Effector memory CD8-positive, alpha-beta T cell (primary cell): ENCODE data around the gene TRAF1.

Experiments used
- ATAC-seq: fragments of 150-1000 bp; cut with Tn5 transposase; replicated peaks from 2 replicates; pipeline ENCODE4 v1.10.0; 2021; ENCODE audit warnings: mild to moderate bottlenecking, moderate library complexity
- DNase-seq, 3 experiments: peaks; one replicate each; pipeline ENCODE4 v3.0.0; 2021
- H3K27ac Mint-ChIP-seq, 2 donors: one replicate each; pipeline ENCODE4 v1.8.0; 2022; ENCODE audit warnings: mild to moderate bottlenecking in 2 of 2, mixed read lengths in 2 of 2, moderate library complexity in 2 of 2
- H3K27me3 Mint-ChIP-seq, 2 donors: one replicate each; pipeline ENCODE4 v1.8.0; 2022; ENCODE audit warnings: mixed read lengths in 2 of 2
- H3K36me3 Mint-ChIP-seq: one replicate; pipeline ENCODE4 v1.8.0; 2022; ENCODE audit warnings: mild to moderate bottlenecking, moderate library complexity, mixed read lengths; ENCODE audit not compliant: insufficient read depth
- H3K4me1 Mint-ChIP-seq, 2 donors: one replicate each; pipeline ENCODE4 v1.8.0; 2022; ENCODE audit warnings: low read depth in 2 of 2, mixed read lengths in 2 of 2
- H3K4me3 Mint-ChIP-seq, 2 donors: one replicate each; pipeline ENCODE4 v1.8.0; 2022; ENCODE audit warnings: mild to moderate bottlenecking in 2 of 2, mixed read lengths in 2 of 2, moderate library complexity in 2 of 2
- H3K9me3 Mint-ChIP-seq, 2 donors: one replicate each; pipeline ENCODE4 v1.8.0; 2022; ENCODE audit warnings: mixed read lengths in 2 of 2

The TRAF1 gene

DNA sequence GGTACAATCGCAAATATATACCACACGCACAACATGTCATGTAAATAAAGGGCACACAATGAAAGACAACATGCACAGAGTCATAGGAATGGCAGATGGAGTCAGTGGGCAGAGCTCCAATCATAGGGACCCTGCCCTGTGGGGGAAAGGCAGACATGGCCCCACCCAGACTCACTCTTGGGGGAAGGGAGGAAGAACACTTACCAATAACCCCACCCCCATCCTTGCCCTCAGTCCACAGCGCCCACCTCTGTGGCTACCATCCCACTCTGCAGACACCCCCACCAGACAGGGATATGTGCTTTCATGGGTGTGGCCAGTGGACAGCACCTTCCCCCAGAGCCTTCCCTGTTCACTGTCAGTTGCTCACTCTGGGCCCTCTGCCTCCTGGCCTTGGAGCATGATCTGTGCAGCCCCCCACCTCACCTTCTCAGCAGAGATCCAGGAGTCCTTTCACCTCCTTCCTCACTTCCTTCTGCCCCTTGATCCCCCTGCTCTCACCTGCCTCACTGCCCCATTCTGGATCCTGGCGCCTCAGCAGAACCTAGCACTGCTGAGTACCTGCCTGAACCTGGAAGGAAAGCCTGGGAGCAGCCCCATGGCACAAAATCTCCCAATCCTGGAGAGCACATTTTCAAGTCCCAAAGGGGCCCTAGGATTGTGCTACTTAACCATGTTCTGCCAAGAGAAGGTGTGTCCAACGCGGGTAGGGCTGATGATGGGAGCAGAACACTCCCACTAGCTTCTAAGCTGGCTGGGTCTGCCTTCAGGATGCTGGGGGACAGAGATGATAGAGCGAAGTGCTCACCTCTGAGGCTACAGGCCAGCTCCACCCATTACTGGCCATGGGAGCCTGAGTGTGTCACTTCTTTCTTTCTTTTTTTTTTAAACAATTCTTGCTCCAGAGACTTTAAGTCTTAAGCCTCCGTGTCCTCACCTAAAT, 48.1 kb downstream of the TRAF1 start:
- Mint-ChIP-seq H3K4me1 (peaks cover 45 to 52% of the 10 kb centered on the region in 2 donors), H3K36me3 (peaks cover 19% of the 10 kb centered on the region), H3K4me3 (peak overlapping the region; percentile 90 to 93), H3K9me3 (no peaks in the 10 kb centered on the region), H3K27me3 (no peaks in the 10 kb centered on the region), H3K27ac (peak overlapping the region; percentile 89 to 91)
- DNase-seq (no peak), ATAC-seq (no peak)

DNA sequence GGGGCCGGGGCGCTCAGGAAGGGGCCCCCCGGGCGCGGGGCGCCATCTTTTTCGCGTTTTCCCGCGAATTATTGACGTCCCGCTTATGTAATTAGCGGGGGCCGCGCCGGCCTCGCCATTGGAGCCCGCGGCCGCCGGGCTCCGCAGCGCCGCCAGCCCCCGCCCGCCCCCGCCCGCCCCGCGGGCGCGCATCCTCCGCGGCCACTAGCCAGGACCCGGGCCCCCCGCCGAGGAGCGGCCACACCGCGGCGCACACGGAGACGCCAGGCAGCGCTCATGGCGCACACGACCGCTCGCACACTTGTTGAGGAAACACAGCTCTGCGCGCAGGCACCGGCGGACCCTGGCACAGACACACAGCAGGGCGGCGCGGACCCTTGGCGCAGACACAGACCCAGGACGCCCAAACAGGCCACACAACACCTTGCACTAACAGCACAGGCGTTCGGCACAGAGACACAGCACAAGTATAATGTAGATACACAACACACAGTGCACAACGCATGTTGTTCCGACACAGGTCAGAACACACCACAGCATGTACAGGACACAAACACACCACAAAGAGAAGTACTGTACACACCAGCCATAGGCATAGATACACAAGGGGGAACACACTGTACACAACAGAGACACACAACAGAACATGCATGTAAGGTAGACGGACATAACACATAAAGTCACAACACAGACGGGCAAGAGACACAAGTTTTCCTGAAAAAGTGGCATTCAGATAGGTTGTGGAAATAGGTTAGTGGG, 49.1 kb downstream of the TRAF1 start:
- H3K27me3 Mint-ChIP-seq = no peaks in the 10 kb centered on the region
- peaks cover 42 to 57% of the 10 kb centered on the region in 2 donors for H3K4me1 Mint-ChIP-seq

GRCh38 chr9:120876842-120877240, 49.8 kb downstream of the TRAF1 start, which contains the start of gene PHF19:
Gene PHF19 (minus strand): TSS chr9:120877188. CDS start chr9:120874741, 2,447 bp downstream.
- peaks cover 29% of the 10 kb centered on the region for H3K36me3 Mint-ChIP-seq
- ATAC-seq (peak; percentile 13), DNase-seq (no peak)
- no peaks in the 10 kb centered on the region for H3K9me3 Mint-ChIP-seq
- peak within 1 kb of the TSS; percentile 91 to 93 for H3K27ac Mint-ChIP-seq
- peak within 1 kb of the TSS; percentile 90 to 93 for H3K4me3 Mint-ChIP-seq
- H3K27me3 Mint-ChIP-seq = no peaks in the 10 kb centered on the region
- peaks cover 39 to 53% of the 10 kb centered on the region in 2 donors for H3K4me1 Mint-ChIP-seq

More for the DNA sequence above, 49.1 kb downstream of the TRAF1 start:
- Mint-ChIP-seq H3K27ac (peak overlapping the region; percentile 89 to 91), H3K4me3 (peak overlapping the region; percentile 90 to 93), H3K36me3 (peaks cover 23% of the 10 kb centered on the region), H3K9me3 (no peaks in the 10 kb centered on the region)
- peak; percentile 59 for ATAC-seq
- peak; percentile 36 to 46 (median 44) for DNase-seq

DNA sequence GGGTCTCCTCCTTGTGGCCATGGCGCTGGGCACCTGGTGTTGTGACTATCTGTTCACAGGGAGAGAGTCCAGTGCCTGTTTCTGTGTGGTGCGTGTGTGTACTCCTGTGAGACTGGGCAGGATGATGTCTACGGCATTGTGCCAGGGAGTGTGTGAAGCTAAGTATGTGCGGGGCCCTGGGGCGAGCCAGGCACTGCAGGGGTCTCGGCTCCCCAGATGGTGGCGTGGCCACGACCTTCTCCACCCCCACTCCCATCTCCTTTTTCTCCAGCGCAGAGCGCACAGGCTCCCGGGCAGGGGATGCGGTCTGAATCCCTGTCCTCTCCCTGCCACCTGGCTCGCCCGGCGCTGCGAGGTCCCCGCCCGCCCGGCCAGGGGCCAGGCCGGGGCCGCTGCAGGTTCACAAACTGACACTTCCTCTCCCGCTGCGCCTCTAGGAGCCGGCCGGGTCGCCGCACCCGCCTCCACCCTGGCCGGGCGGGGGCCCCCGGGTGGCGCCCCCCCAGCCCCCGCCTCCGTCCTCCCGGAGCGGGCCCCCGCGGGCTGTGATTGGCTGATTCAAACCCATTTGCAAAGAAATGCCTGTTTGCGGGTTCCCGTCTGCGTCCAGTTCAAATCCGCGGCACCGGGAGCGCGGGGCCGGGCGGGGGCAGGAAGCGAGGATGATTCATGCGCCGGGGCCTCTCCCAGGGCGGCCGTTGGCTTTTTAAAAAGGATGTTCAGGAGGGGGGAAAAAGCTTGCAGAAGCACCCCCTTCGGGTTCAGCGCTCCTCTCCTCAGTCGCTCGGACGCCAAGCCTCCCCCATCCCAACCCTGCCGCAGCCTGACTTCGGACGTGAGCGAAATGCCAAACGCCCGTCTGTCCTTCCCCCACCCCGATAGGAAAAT, 50.4 kb downstream of the TRAF1 start:
- H3K4me3 Mint-ChIP-seq = peak overlapping the region; percentile 82 to 90
- ATAC-seq (peak; percentile 57), DNase-seq (peak; percentile 61 to 65 (median 63))
- H3K4me1 Mint-ChIP-seq = peaks cover 37 to 47% of the 10 kb centered on the region in 2 donors
- peak overlapping the region; percentile 86 to 93 for H3K27ac Mint-ChIP-seq
- H3K27me3 Mint-ChIP-seq = no peaks in the 10 kb centered on the region
- H3K9me3 Mint-ChIP-seq = no peaks in the 10 kb centered on the region
- peaks cover 36% of the 10 kb centered on the region for H3K36me3 Mint-ChIP-seq

DNA sequence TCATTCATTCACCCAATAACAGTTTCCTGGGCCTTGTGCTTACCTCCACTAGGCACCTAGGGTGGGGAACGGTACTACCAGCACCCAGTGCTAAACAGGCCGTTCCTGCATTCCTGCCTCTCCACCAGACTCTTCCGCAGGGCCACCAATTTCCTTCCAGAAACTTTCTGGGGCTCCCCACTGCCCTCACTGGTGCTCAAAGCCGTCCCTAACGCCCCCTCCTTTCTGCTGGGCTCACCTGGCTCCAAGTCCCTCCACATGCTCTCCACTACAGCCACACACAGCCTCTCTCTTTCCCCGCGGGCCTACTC, 51.0 kb downstream of the TRAF1 start:
- H3K4me1 Mint-ChIP-seq = peaks cover 37 to 43% of the 10 kb centered on the region in 2 donors
- H3K9me3 Mint-ChIP-seq = no peaks in the 10 kb centered on the region

GRCh38 chr9:120875195-120875565, 51.4 kb downstream of the TRAF1 start:
- Mint-ChIP-seq H3K27me3 (no peaks in the 10 kb centered on the region), H3K4me1 (peaks cover 37 to 43% of the 10 kb centered on the region in 2 donors), H3K4me3 (peak overlapping the region in 1 of 2 donors; percentile 90), H3K9me3 (no peaks in the 10 kb centered on the region), H3K36me3 (peaks cover 32% of the 10 kb centered on the region), H3K27ac (peak overlapping the region; percentile 86 to 93)
- ATAC-seq (no peak), DNase-seq (no peak)

More for the DNA sequence above, 51.0 kb downstream of the TRAF1 start:
- H3K27ac Mint-ChIP-seq = peak overlapping the region; percentile 86 to 93
- H3K36me3 Mint-ChIP-seq = peaks cover 34% of the 10 kb centered on the region
- DNase-seq (no peak), ATAC-seq (no peak)
- no peaks in the 10 kb centered on the region for H3K27me3 Mint-ChIP-seq
- H3K4me3 Mint-ChIP-seq = peak overlapping the region; percentile 82 to 90

DNA sequence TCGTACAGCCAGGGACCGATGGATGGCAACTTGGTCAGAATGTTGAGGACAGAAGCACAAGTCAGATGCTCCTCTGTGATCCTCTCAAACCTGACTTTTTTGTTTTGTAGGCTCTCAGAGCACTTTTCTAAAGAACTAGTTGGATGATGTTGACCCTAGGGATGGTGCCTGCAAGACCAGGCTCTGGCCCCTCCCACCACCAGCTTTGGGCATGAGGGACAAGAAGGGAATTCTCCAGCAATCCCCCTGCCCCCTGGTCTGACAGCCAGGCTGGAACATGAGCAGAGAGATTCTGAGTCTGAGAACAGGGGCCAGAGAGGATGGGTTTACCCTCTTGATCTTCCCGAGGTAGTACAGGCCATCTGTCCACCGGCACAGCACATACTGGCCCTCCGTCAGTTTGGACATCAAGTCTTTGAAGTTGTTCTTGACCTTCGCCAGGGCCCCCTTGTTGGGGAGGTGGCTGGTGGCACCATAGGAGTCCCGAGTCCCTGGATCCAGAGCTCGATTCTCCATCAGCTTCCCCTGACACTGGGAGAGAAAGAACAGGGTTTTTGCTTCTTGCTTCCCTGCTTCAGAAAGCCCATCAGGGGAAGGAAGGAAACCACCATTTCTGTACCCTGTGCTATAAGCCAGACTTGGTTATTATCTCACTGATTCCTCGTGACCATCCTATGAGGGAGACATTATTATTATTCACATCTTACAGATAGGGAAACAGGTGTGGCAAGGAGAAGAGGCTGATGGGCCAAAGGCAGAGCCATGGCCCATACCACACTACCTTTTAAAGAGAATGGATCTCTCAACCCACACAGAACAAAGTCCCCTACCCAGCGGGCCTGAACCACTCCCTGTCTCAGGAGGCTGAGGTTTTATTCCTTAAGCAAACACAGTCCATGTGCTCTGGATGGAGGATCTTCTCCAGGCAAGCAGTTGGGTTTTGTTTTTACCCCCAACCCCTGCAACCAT, 52.1 kb downstream of the TRAF1 start:
- Mint-ChIP-seq H3K36me3 (peaks cover 32% of the 10 kb centered on the region), H3K27me3 (no peaks in the 10 kb centered on the region), H3K27ac (peak overlapping the region in 1 of 2 donors; percentile 93), H3K4me1 (peaks cover 37 to 39% of the 10 kb centered on the region in 2 donors), H3K9me3 (no peaks in the 10 kb centered on the region), H3K4me3 (no peak overlapping the region)
- DNase-seq = no peak
- no peak for ATAC-seq

- Mint-ChIP-seq H3K27ac (peak overlapping the region in 1 of 2 donors; percentile 57), H3K27me3 (no peaks in the 10 kb centered on the region), H3K36me3 (peaks cover 37% of the 10 kb centered on the region), H3K4me3 (no peak overlapping the region), H3K9me3 (no peaks in the 10 kb centered on the region), H3K4me1 (peaks cover 32 to 35% of the 10 kb centered on the region in 2 donors)
- ATAC-seq (no peak), DNase-seq (no peak)
Measured at GRCh38 chr9:120873512-120873911, 53.1 kb downstream of the TRAF1 start.

DNA sequence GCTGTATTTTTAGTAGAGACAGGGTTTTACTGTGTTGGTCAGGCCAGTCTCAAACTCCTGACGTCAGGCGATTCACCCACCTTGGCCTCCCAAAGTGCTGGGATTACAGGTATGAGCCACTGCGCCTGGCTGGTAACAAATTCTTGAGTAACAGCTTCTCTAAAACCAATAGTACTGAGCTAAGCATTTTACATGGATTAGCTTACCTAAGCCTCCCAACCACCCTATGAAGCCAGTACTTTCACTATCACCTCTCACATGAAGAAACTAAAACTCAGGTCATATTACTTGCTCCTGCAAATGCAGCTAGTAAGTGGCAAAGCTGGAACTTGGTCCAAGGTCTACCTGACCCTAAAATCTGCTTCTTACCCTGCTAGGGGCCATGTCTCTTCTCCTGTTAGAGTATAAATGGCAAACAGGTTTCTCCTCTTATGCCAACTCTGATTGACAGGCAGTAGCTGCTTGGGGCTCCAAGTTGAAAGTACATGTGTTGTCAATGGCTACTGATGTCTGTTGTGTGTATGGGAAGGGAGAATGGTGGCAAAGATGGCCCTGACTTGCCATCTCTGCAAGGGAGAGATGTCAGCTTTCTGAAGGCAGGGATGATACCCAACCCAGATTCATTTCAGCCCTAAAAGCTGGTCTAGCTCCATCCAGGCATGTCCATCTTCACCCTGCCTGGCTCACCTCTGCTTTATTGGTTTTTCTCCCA, 53.6 kb downstream of the TRAF1 start:
- H3K9me3 Mint-ChIP-seq = no peaks in the 10 kb centered on the region
- H3K36me3 Mint-ChIP-seq = peaks cover 37% of the 10 kb centered on the region
- DNase-seq = no peak
- no peak overlapping the region for H3K27ac Mint-ChIP-seq
- H3K4me1 Mint-ChIP-seq = peaks cover 32 to 35% of the 10 kb centered on the region in 2 donors
- no peak overlapping the region for H3K4me3 Mint-ChIP-seq
- ATAC-seq = no peak
- no peaks in the 10 kb centered on the region for H3K27me3 Mint-ChIP-seq

GRCh38 chr9:120870206-120870605, 56.4 kb downstream of the TRAF1 start:
- Mint-ChIP-seq H3K9me3 (no peaks in the 10 kb centered on the region), H3K4me3 (peak overlapping the region in 1 of 2 donors; percentile 13), H3K27me3 (no peaks in the 10 kb centered on the region), H3K36me3 (peaks cover 34% of the 10 kb centered on the region), H3K27ac (no peak overlapping the region), H3K4me1 (peaks cover 20 to 23% of the 10 kb centered on the region in 2 donors)
- DNase-seq (no peak), ATAC-seq (no peak)

- H3K27me3 Mint-ChIP-seq = no peaks in the 10 kb centered on the region
- peaks cover 20 to 21% of the 10 kb centered on the region in 2 donors for H3K4me1 Mint-ChIP-seq
- H3K27ac Mint-ChIP-seq = peak overlapping the region in 1 of 2 donors; percentile 92
- DNase-seq = no peak
- H3K36me3 Mint-ChIP-seq = peaks cover 34% of the 10 kb centered on the region
- peak overlapping the region in 1 of 2 donors; percentile 81 for H3K4me3 Mint-ChIP-seq
- no peaks in the 10 kb centered on the region for H3K9me3 Mint-ChIP-seq
- no peak for ATAC-seq
Measured at GRCh38 chr9:120869726-120870125, 56.9 kb downstream of the TRAF1 start.
